22Rv1 (cell line): ENCODE data around the gene SERTAD4.
"Not testable (repeated sequence)": the region's sequence is repeated elsewhere in the genome, so short reads cannot be mapped to it uniquely, and the experiment has no call there.

Experiments used
- H3K27ac ChIP-seq: fragments of 450-650 bp; 2 replicates; pipeline ENCODE4 v1.5.1; 2017
- CTCF ChIP-seq: fragments of 450-650 bp; IDR thresholded peaks from 2 replicates; pipeline ENCODE4 v1.5.1; 2017; ENCODE audit warnings: mild to moderate bottlenecking
- ZFX ChIP-seq: fragments of 450-650 bp; IDR thresholded peaks from 2 replicates; pipeline ENCODE4 v1.6.1; 2017; ENCODE audit warnings: antibody characterized with exemption, borderline replicate concordance

Gene SERTAD4

GRCh38 chr1:210232511-210233215 lies at the start of gene SERTAD4:
Gene SERTAD4 (plus strand): TSS chr1:210232796. CDS start chr1:210237961, 5,165 bp downstream.
- TF ChIP-seq ZFX (no peak), CTCF (no peak)
- H3K27ac ChIP-seq: no peak within 1 kb of the TSS

DNA sequence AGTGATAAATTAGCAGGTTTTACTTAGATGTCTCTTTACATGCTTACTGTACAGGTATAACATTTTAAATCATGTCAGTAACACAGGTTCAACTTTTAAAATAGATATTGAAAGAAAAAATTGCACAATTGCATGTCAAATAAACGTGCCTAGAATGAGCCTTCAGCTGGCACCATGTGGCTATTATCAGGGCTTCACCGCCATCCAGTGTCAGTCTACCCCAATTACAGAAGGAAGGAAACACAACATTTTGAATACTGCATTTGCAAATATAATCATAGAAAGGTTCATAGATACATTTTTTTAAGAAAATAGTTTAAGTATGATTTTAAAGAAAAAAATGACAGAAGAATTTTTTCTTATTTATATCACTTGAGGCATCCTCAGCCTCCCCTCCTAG lies 47.5 kb upstream of the SERTAD4 start:
- H3K27ac ChIP-seq: no peak overlapping the region
- TF ChIP-seq ZFX (no peak), CTCF (no peak)

- not testable (repeated sequence) for H3K27ac ChIP-seq
Observed at GRCh38 chr1:210187849-210188606, 44.6 kb upstream of the SERTAD4 start.

DNA sequence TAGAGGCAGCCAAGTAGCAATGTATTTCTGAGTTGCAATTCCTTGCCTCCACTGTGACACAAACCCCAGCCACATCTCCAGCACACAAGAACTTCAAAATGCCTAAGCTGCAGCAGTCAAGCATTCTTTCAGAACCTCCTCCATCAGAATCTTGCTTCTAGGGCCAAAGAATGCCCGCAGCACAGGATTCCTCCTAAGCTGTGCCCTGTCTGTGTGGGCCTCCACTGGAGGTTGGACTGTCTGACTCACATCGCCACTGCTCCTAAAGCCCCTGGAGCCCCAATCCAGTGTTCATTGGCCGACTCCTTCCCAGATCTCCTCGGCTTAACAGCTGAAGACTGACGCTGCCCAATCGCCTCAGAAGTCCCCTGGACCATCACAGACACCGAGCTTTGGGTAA lies 43.2 kb upstream of the SERTAD4 start:
- no peak overlapping the region for H3K27ac ChIP-seq
- TF ChIP-seq ZFX (no peak), CTCF (no peak)

- TF ChIP-seq CTCF (no peak), ZFX (no peak)
- H3K27ac ChIP-seq: no peak overlapping the region
Observed at GRCh38 chr1:210195635-210196160, 36.9 kb upstream of the SERTAD4 start.

DNA sequence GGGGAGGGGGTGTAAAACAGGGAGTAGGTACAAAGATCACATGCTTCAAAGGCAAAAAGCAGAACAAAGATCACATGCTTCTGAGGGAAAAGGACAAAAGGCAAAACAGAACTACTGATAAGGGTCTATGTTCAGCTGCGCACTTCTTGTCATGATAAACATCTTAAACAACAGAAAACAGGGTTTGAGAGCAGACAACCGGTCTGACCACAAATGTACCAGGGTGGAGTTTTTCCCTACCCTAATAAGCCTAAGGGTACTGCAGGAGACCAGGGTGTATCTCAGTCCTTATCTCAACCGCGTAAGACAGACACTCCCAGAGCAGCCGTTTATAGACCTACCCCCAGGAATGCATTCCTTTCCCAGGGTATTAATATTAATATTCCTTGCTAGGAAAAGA lies 36.3 kb upstream of the SERTAD4 start:
- not testable (repeated sequence) for H3K27ac ChIP-seq

- TF ChIP-seq ZFX (no peak), CTCF (no peak)
- H3K27ac ChIP-seq: no peak overlapping the region
Observed at GRCh38 chr1:210198840-210199239, 33.8 kb upstream of the SERTAD4 start.

GRCh38 chr1:210200124-210200736 lies 32.4 kb upstream of the SERTAD4 start:
- no peak overlapping the region for H3K27ac ChIP-seq
- TF ChIP-seq CTCF (no peak), ZFX (no peak)
